ENCODE measurements around the gene ANO10.
"Not testable (repeated sequence)": the region's sequence is repeated elsewhere in the genome, so short reads cannot be mapped to it uniquely, and the experiment has no call there.

Gene ANO10

GRCh38 chr3:43544277-43544676 is 77.5 kb downstream of the ANO10 start:
- not testable (repeated sequence) for H3K4me3 ChIP-seq (ENCODE audit: low read length in 2 of 2)

GRCh38 chr3:43542328-43543043 is 79.3 kb downstream of the ANO10 start:
- no peak overlapping the region for H2BK5ac ChIP-seq (ENCODE audit: low read length)
- H3K4me1 ChIP-seq (ENCODE audit: control insufficient read depth in 2 of 2, insufficient read depth in 1 of 2, low read depth in 1 of 2, low read length in 2 of 2) = no peaks in the 10 kb centered on the region
- no peak overlapping the region for H3K14ac ChIP-seq (ENCODE audit: low read length)
- no peak overlapping the region for H2BK12ac ChIP-seq (ENCODE audit: low read length)
- no peak overlapping the region for H3K18ac ChIP-seq (ENCODE audit: low read length)
- H2AFZ ChIP-seq (ENCODE audit: low read length) = no peak overlapping the region
- H3K9ac ChIP-seq (ENCODE audit: low read depth, low read length, poor library complexity) = no peak overlapping the region
- DNase-seq (ENCODE audit: low spot score) = no peak
- peaks cover 0 to 5% of the 10 kb centered on the region in 2 donors for H3K36me3 ChIP-seq (replicated peaks in 1 of 2; ENCODE audit: control insufficient read depth in 2 of 2, insufficient read depth in 2 of 2, low read length in 2 of 2)
- no peak overlapping the region for H4K8ac ChIP-seq (ENCODE audit: low read depth, low read length)
- no peaks in the 10 kb centered on the region for H3K79me1 ChIP-seq (ENCODE audit: low read depth, low read length)
- H3K23ac ChIP-seq (ENCODE audit: low read depth, low read length, poor library complexity) = no peak overlapping the region
- no peak overlapping the region for H3K4ac ChIP-seq (ENCODE audit: low read length)
- no peak overlapping the region for H2AK5ac ChIP-seq (ENCODE audit: low read depth, low read length)
- no peak overlapping the region for H2BK15ac ChIP-seq (ENCODE audit: low read length)
- H3K4me3 ChIP-seq (ENCODE audit: low read length in 2 of 2) = no peak overlapping the region
- no peaks in the 10 kb centered on the region for H3K9me3 ChIP-seq (replicated peaks in 1 of 2; ENCODE audit: control insufficient read depth in 2 of 2, insufficient read depth in 1 of 2, low read depth in 1 of 2, low read length in 2 of 2)
- H3K27ac ChIP-seq (replicated peaks; ENCODE audit: low read length) = no peak overlapping the region
- no peak overlapping the region for H3K4me2 ChIP-seq (ENCODE audit: insufficient read depth, low read length, poor library complexity, severe bottlenecking)
- H4K91ac ChIP-seq (ENCODE audit: low read depth, low read length, poor library complexity) = no peak overlapping the region
- H3K27me3 ChIP-seq (ENCODE audit: control insufficient read depth in 3 of 3, insufficient read depth in 3 of 3, low read depth in 1 of 3, low read length in 3 of 3) = no peaks in the 10 kb centered on the region
- H2BK120ac ChIP-seq (ENCODE audit: low read depth, low read length) = no peak overlapping the region
- WGBS, 2 donors (ENCODE audit: extremely low coverage in 2 of 2, insufficient read length in 2 of 2, insufficient replicate concordance in 1 of 2) = no CpG with 5 or more reads among the region's 4 CpGs

More at GRCh38 chr3:43544277-43544676, 77.5 kb downstream of the ANO10 start:
- H2BK120ac ChIP-seq (ENCODE audit: low read depth, low read length); H4K8ac ChIP-seq (ENCODE audit: low read depth, low read length); H2BK15ac ChIP-seq (ENCODE audit: low read length); H3K18ac ChIP-seq (ENCODE audit: low read length); H3K9me3 ChIP-seq (replicated peaks in 1 of 2; ENCODE audit: control insufficient read depth in 2 of 2, insufficient read depth in 1 of 2, low read depth in 1 of 2, low read length in 2 of 2); H2BK12ac ChIP-seq (ENCODE audit: low read length); H2AK5ac ChIP-seq (ENCODE audit: low read depth, low read length); H3K23ac ChIP-seq (ENCODE audit: low read depth, low read length, poor library complexity); H3K79me1 ChIP-seq (ENCODE audit: low read depth, low read length); H4K91ac ChIP-seq (ENCODE audit: low read depth, low read length, poor library complexity); H3K4me2 ChIP-seq (ENCODE audit: insufficient read depth, low read length, poor library complexity, severe bottlenecking); H3K9ac ChIP-seq (ENCODE audit: low read depth, low read length, poor library complexity); H3K27ac ChIP-seq (replicated peaks; ENCODE audit: low read length); H2BK5ac ChIP-seq (ENCODE audit: low read length); H3K4ac ChIP-seq (ENCODE audit: low read length); H3K14ac ChIP-seq (ENCODE audit: low read length); H2AFZ ChIP-seq (ENCODE audit: low read length); H3K27me3 ChIP-seq (ENCODE audit: control insufficient read depth in 3 of 3, insufficient read depth in 3 of 3, low read depth in 1 of 3, low read length in 3 of 3); H3K4me1 ChIP-seq (ENCODE audit: control insufficient read depth in 2 of 2, insufficient read depth in 1 of 2, low read depth in 1 of 2, low read length in 2 of 2): not testable (repeated sequence)
- no CpG with 5 or more reads among the region's 3 CpGs for WGBS, 2 donors (ENCODE audit: extremely low coverage in 2 of 2, insufficient read length in 2 of 2, insufficient replicate concordance in 1 of 2)
- peaks cover 1 to 13% of the 10 kb centered on the region in 2 donors for H3K36me3 ChIP-seq (replicated peaks in 1 of 2; ENCODE audit: control insufficient read depth in 2 of 2, insufficient read depth in 2 of 2, low read length in 2 of 2)
- DNase-seq (ENCODE audit: low spot score) = peak; percentile 14

GRCh38 chr3:43540624-43541023 is 81.2 kb downstream of the ANO10 start:
- no peak overlapping the region for H3K4ac ChIP-seq (ENCODE audit: low read length)
- H4K91ac ChIP-seq (ENCODE audit: low read depth, low read length, poor library complexity) = no peak overlapping the region
- H3K18ac ChIP-seq (ENCODE audit: low read length) = no peak overlapping the region
- no peak overlapping the region for H3K14ac ChIP-seq (ENCODE audit: low read length)
- no peak for DNase-seq (ENCODE audit: low spot score)
- no peak overlapping the region for H2BK120ac ChIP-seq (ENCODE audit: low read depth, low read length)
- no peaks in the 10 kb centered on the region for H3K27me3 ChIP-seq (ENCODE audit: control insufficient read depth in 3 of 3, insufficient read depth in 3 of 3, low read depth in 1 of 3, low read length in 3 of 3)
- H2BK5ac ChIP-seq (ENCODE audit: low read length) = no peak overlapping the region
- no peak overlapping the region for H3K4me2 ChIP-seq (ENCODE audit: insufficient read depth, low read length, poor library complexity, severe bottlenecking)
- no peak overlapping the region for H3K23ac ChIP-seq (ENCODE audit: low read depth, low read length, poor library complexity)
- peaks cover 0 to 3% of the 10 kb centered on the region in 2 donors for H3K36me3 ChIP-seq (replicated peaks in 1 of 2; ENCODE audit: control insufficient read depth in 2 of 2, insufficient read depth in 2 of 2, low read length in 2 of 2)
- no peak overlapping the region for H4K8ac ChIP-seq (ENCODE audit: low read depth, low read length)
- no peak overlapping the region for H2BK15ac ChIP-seq (ENCODE audit: low read length)
- no peak overlapping the region for H2BK12ac ChIP-seq (ENCODE audit: low read length)
- H3K79me1 ChIP-seq (ENCODE audit: low read depth, low read length) = no peaks in the 10 kb centered on the region
- no peak overlapping the region for H3K9ac ChIP-seq (ENCODE audit: low read depth, low read length, poor library complexity)
- no peaks in the 10 kb centered on the region for H3K4me1 ChIP-seq (ENCODE audit: control insufficient read depth in 2 of 2, insufficient read depth in 1 of 2, low read depth in 1 of 2, low read length in 2 of 2)
- H3K9me3 ChIP-seq (replicated peaks in 1 of 2; ENCODE audit: control insufficient read depth in 2 of 2, insufficient read depth in 1 of 2, low read depth in 1 of 2, low read length in 2 of 2) = no peaks in the 10 kb centered on the region
- no peak overlapping the region for H3K4me3 ChIP-seq (ENCODE audit: low read length in 2 of 2)
- no peak overlapping the region for H2AFZ ChIP-seq (ENCODE audit: low read length)
- no peak overlapping the region for H2AK5ac ChIP-seq (ENCODE audit: low read depth, low read length)
- no peak overlapping the region for H3K27ac ChIP-seq (replicated peaks; ENCODE audit: low read length)

- no peak overlapping the region for H3K4me2 ChIP-seq (ENCODE audit: insufficient read depth, low read length, poor library complexity, severe bottlenecking)
- no peaks in the 10 kb centered on the region for H3K79me1 ChIP-seq (ENCODE audit: low read depth, low read length)
- H3K18ac ChIP-seq (ENCODE audit: low read length) = no peak overlapping the region
Observed at GRCh38 chr3:43539321-43539720, 82.5 kb downstream of the ANO10 start.

More at GRCh38 chr3:43539321-43539720, 82.5 kb downstream of the ANO10 start:
- Histone ChIP-seq H2BK5ac (ENCODE audit: low read length) (no peak overlapping the region), H3K14ac (ENCODE audit: low read length) (no peak overlapping the region), H2BK15ac (ENCODE audit: low read length) (no peak overlapping the region), H3K4me1 (ENCODE audit: control insufficient read depth in 2 of 2, insufficient read depth in 1 of 2, low read depth in 1 of 2, low read length in 2 of 2) (no peaks in the 10 kb centered on the region), H3K23ac (ENCODE audit: low read depth, low read length, poor library complexity) (no peak overlapping the region), H3K27me3 (ENCODE audit: control insufficient read depth in 3 of 3, insufficient read depth in 3 of 3, low read depth in 1 of 3, low read length in 3 of 3) (no peaks in the 10 kb centered on the region), H2AFZ (ENCODE audit: low read length) (no peak overlapping the region), H3K4me3 (ENCODE audit: low read length in 2 of 2) (no peak overlapping the region), H3K4ac (ENCODE audit: low read length) (no peak overlapping the region), H4K91ac (ENCODE audit: low read depth, low read length, poor library complexity) (no peak overlapping the region), H2AK5ac (ENCODE audit: low read depth, low read length) (no peak overlapping the region), H3K36me3 (replicated peaks in 1 of 2; ENCODE audit: control insufficient read depth in 2 of 2, insufficient read depth in 2 of 2, low read length in 2 of 2) (peaks cover 0 to 3% of the 10 kb centered on the region in 2 donors), H3K9me3 (replicated peaks in 1 of 2; ENCODE audit: control insufficient read depth in 2 of 2, insufficient read depth in 1 of 2, low read depth in 1 of 2, low read length in 2 of 2) (no peaks in the 10 kb centered on the region), H2BK12ac (ENCODE audit: low read length) (no peak overlapping the region), H4K8ac (ENCODE audit: low read depth, low read length) (no peak overlapping the region), H3K9ac (ENCODE audit: low read depth, low read length, poor library complexity) (no peak overlapping the region), H3K27ac (replicated peaks; ENCODE audit: low read length) (no peak overlapping the region), H2BK120ac (ENCODE audit: low read depth, low read length) (no peak overlapping the region)
- no CpG with 5 or more reads among the region's 3 CpGs for WGBS, 2 donors (ENCODE audit: extremely low coverage in 2 of 2, insufficient read length in 2 of 2, insufficient replicate concordance in 1 of 2)
- DNase-seq (ENCODE audit: low spot score) = no peak
